WTC11 (cell line): ENCODE measurements around the gene UBAP2L. TPM values are rescaled to one million over a fixed set of nuclear protein-coding genes. Genes with fewer than 3 reads are reported as not detected.

ENCODE experiments used
- ATAC-seq: fragments of 200-7000 bp; cut with Tn5 transposase; 2 replicates; pipeline ENCODE4 v1.10.0; 2021; ENCODE audit warnings: mild to moderate bottlenecking, moderate library complexity
- CTCF ChIA-PET: fragments of 300-600 bp; sonication (Branson Sonifier 250); formaldehyde crosslinking; loops from one replicate; lab custom pipeline; 2021; ENCODE audit warnings: antibody characterized with exemption; lab: Charles Lee
- POLR2A ChIA-PET: fragments of 350-600 bp; sonication (Branson Sonifier 250); formaldehyde crosslinking; loops from one replicate; lab custom pipeline; 2021; ENCODE audit warnings: antibody characterized with exemption; lab: Charles Lee
- DNase-seq: peaks from one replicate; pipeline ENCODE4 v3.0.0; 2021; ENCODE audit warnings: low spot score
- H3K27ac Mint-ChIP-seq: 2 replicates; pipeline ENCODE4 v1.8.0; 2021; ENCODE audit warnings: mixed read lengths
- H3K27me3 Mint-ChIP-seq: 2 replicates; pipeline ENCODE4 v1.8.0; 2021; ENCODE audit warnings: low read depth, mild to moderate bottlenecking, moderate library complexity, mixed read lengths
- H3K36me3 Mint-ChIP-seq: 2 replicates; pipeline ENCODE4 v1.8.0; 2021; ENCODE audit warnings: mixed read lengths
- H3K4me1 Mint-ChIP-seq: 2 replicates; pipeline ENCODE4 v1.8.0; 2022; ENCODE audit warnings: mixed read lengths
- H3K4me3 Mint-ChIP-seq: 2 replicates; pipeline ENCODE4 v1.8.0; 2021; ENCODE audit warnings: mild to moderate bottlenecking, moderate library complexity, mixed read lengths
- H3K9me3 Mint-ChIP-seq: 2 replicates; pipeline ENCODE4 v1.8.0; 2021; ENCODE audit warnings: mixed read lengths
- EMX1 ChIP-seq: fragments of 250-450 bp; sonication (Bioruptor Pico); IDR thresholded peaks from 2 replicates; pipeline ENCODE4 v1.8.0; 2021; ENCODE audit warnings: mild to moderate bottlenecking
- FOXJ3 ChIP-seq: sonication (generic); formaldehyde crosslinking; IDR thresholded peaks from 2 replicates; pipeline ENCODE4 v1.9.0; 2021; ENCODE audit warnings: missing genetic modification reagents, mild to moderate bottlenecking, borderline replicate concordance
- FOXK1 ChIP-seq: sonication (generic); formaldehyde crosslinking; IDR thresholded peaks from 2 replicates; pipeline ENCODE4 v1.8.0; 2022; ENCODE audit warnings: mild to moderate bottlenecking, moderate library complexity, missing genetic modification reagents
- FOXP1 ChIP-seq: sonication (generic); formaldehyde crosslinking; IDR thresholded peaks from 2 replicates; pipeline ENCODE4 v1.8.0; 2022; ENCODE audit warnings: missing genetic modification reagents, mild to moderate bottlenecking, moderate library complexity, borderline replicate concordance
- GABPB1 ChIP-seq: sonication (generic); formaldehyde crosslinking; IDR thresholded peaks from 2 replicates; pipeline ENCODE4 v1.8.1; 2023; ENCODE audit warnings: mild to moderate bottlenecking, missing genetic modification reagents
- GTF2I ChIP-seq: fragments of 250-450 bp; sonication (Bioruptor Pico); conservative IDR thresholded peaks from 2 replicates; pipeline ENCODE4 v1.4.0; 2021; ENCODE audit warnings: mild to moderate bottlenecking
- HMGA2 ChIP-seq: fragments of 250-450 bp; sonication (Bioruptor Pico); IDR thresholded peaks from 2 replicates; pipeline ENCODE4 v1.4.0; 2021; ENCODE audit warnings: mild to moderate bottlenecking, moderate library complexity
- IRF2 ChIP-seq: sonication (generic); formaldehyde crosslinking; IDR thresholded peaks from 2 replicates; pipeline ENCODE4 v1.8.0; 2022; ENCODE audit warnings: low read depth, missing genetic modification reagents, borderline replicate concordance
- MYBL2 ChIP-seq: sonication (generic); formaldehyde crosslinking; IDR thresholded peaks from 2 replicates; pipeline ENCODE4 v1.8.1; 2023; ENCODE audit warnings: mild to moderate bottlenecking, moderate library complexity, missing genetic modification reagents
- NR3C1 ChIP-seq: sonication (generic); formaldehyde crosslinking; conservative IDR thresholded peaks from 2 replicates; pipeline ENCODE4 v1.8.1; 2023; ENCODE audit warnings: low read depth, mild to moderate bottlenecking, missing genetic modification reagents
- OVOL2 ChIP-seq: fragments of 250-450 bp; sonication (Bioruptor Pico); IDR thresholded peaks from 2 replicates; pipeline ENCODE4 v1.9.0; 2021; ENCODE audit warnings: mild to moderate bottlenecking, borderline replicate concordance
- SMAD4 ChIP-seq: sonication (generic); formaldehyde crosslinking; IDR thresholded peaks from 2 replicates; pipeline ENCODE4 v1.8.0; 2022; ENCODE audit warnings: mild to moderate bottlenecking, missing genetic modification reagents
- TCF7 ChIP-seq: sonication (generic); formaldehyde crosslinking; IDR thresholded peaks from 2 replicates; pipeline ENCODE4 v1.8.0; 2022; ENCODE audit warnings: mild to moderate bottlenecking, low read depth, missing genetic modification reagents, moderate library complexity
- TEAD4 ChIP-seq: sonication (generic); formaldehyde crosslinking; IDR thresholded peaks from 2 replicates; pipeline ENCODE4 v1.8.0; 2022; ENCODE audit warnings: mild to moderate bottlenecking, missing genetic modification reagents
- ZNF219 ChIP-seq: sonication (generic); formaldehyde crosslinking; IDR thresholded peaks from 2 replicates; pipeline ENCODE4 v1.8.0; 2023; ENCODE audit warnings: missing genetic modification reagents, mild to moderate bottlenecking, borderline replicate concordance
- ZNF232 ChIP-seq: sonication (generic); formaldehyde crosslinking; IDR thresholded peaks from 2 replicates; pipeline ENCODE4 v1.8.0; 2022; ENCODE audit warnings: mild to moderate bottlenecking, missing genetic modification reagents
- ZNF263 ChIP-seq: sonication (generic); formaldehyde crosslinking; IDR thresholded peaks from 2 replicates; pipeline ENCODE4 v1.8.1; 2022; ENCODE audit warnings: low read depth, mild to moderate bottlenecking, moderate library complexity, missing genetic modification reagents
- ZNF317 ChIP-seq: sonication (generic); formaldehyde crosslinking; IDR thresholded peaks from 2 replicates; pipeline ENCODE4 v1.8.1; 2023; ENCODE audit warnings: low read depth, mild to moderate bottlenecking, moderate library complexity, missing genetic modification reagents, borderline replicate concordance
- ZNF425 ChIP-seq: fragments of 250-450 bp; sonication (Bioruptor Pico); conservative IDR thresholded peaks from 2 replicates; pipeline ENCODE4 v1.9.0; 2021; ENCODE audit warnings: mild to moderate bottlenecking
- total RNA-seq: library from RNA; stranded (reverse); gene quantifications from 3 replicates; pipeline ENCODE4 v1.2.3, GENCODE V29; 2021
- TF ChIP-seq, protein P1 (sequence below): sonication (generic); formaldehyde crosslinking; IDR thresholded peaks from 2 replicates; pipeline ENCODE4 v1.8.1; 2022; ENCODE audit warnings: low read depth, missing genetic modification reagents, borderline replicate concordance
- TF ChIP-seq, protein P2 (sequence below): sonication (generic); formaldehyde crosslinking; IDR thresholded peaks from 2 replicates; pipeline ENCODE4 v1.8.1; 2023; ENCODE audit warnings: mild to moderate bottlenecking, missing genetic modification reagents, borderline replicate concordance
- TF ChIP-seq, protein P3 (sequence below): sonication (generic); formaldehyde crosslinking; conservative IDR thresholded peaks from 2 replicates; pipeline ENCODE4 v1.8.1; 2022; ENCODE audit warnings: mild to moderate bottlenecking, missing genetic modification reagents
- TF ChIP-seq, protein P4 (sequence below): fragments of 250-450 bp; sonication (Bioruptor Pico); IDR thresholded peaks from 2 replicates; pipeline ENCODE4 v1.9.0; 2021; ENCODE audit warnings: mild to moderate bottlenecking, borderline replicate concordance

The UBAP2L gene
- total RNA-seq, 1 experiment from 2014 or later: 205 TPM

DNA sequence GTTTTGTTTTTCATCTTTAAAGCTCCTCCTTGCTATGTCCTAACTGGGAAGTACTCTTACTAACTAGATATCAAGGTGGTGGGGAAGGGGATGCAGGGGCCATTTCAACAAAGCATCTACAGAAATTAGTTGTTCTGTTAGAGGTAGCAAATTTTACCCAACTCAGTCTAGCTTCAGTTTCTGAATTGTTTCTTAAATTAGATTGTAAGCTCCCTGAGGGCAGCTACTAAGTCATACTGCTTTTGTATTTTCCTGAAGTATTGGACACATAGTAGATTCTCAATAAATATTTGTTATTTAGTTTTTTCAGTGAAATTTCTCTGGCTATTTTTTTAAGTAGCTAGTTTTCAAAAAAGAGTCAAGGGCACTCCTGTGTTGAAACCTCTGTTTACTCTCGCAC lies 1.8 kb downstream of the UBAP2L start (continued):
- TF ChIP-seq FOXJ3 (CRISPR knock-in tag) (no peak), FOXP1 (no peak), NR3C1 (CRISPR knock-in tag) (no peak), EMX1 (CRISPR knock-in tag) (no peak), GTF2I (CRISPR knock-in tag) (no peak), ZNF219 (no peak), TCF7 (CRISPR knock-in tag) (no peak), ZNF317 (CRISPR knock-in tag) (no peak), OVOL2 (CRISPR knock-in tag) (no peak)
- TF ChIP-seq, protein P1, sequence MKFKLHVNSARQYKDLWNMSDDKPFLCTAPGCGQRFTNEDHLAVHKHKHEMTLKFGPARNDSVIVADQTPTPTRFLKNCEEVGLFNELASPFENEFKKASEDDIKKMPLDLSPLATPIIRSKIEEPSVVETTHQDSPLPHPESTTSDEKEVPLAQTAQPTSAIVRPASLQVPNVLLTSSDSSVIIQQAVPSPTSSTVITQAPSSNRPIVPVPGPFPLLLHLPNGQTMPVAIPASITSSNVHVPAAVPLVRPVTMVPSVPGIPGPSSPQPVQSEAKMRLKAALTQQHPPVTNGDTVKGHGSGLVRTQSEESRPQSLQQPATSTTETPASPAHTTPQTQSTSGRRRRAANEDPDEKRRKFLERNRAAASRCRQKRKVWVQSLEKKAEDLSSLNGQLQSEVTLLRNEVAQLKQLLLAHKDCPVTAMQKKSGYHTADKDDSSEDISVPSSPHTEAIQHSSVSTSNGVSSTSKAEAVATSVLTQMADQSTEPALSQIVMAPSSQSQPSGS (CRISPR knock-in tag): no peak
- TF ChIP-seq, protein P2, sequence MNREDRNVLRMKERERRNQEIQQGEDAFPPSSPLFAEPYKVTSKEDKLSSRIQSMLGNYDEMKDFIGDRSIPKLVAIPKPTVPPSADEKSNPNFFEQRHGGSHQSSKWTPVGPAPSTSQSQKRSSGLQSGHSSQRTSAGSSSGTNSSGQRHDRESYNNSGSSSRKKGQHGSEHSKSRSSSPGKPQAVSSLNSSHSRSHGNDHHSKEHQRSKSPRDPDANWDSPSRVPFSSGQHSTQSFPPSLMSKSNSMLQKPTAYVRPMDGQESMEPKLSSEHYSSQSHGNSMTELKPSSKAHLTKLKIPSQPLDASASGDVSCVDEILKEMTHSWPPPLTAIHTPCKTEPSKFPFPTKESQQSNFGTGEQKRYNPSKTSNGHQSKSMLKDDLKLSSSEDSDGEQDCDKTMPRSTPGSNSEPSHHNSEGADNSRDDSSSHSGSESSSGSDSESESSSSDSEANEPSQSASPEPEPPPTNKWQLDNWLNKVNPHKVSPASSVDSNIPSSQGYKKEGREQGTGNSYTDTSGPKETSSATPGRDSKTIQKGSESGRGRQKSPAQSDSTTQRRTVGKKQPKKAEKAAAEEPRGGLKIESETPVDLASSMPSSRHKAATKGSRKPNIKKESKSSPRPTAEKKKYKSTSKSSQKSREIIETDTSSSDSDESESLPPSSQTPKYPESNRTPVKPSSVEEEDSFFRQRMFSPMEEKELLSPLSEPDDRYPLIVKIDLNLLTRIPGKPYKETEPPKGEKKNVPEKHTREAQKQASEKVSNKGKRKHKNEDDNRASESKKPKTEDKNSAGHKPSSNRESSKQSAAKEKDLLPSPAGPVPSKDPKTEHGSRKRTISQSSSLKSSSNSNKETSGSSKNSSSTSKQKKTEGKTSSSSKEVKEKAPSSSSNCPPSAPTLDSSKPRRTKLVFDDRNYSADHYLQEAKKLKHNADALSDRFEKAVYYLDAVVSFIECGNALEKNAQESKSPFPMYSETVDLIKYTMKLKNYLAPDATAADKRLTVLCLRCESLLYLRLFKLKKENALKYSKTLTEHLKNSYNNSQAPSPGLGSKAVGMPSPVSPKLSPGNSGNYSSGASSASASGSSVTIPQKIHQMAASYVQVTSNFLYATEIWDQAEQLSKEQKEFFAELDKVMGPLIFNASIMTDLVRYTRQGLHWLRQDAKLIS: no peak
- TF ChIP-seq, protein P3, sequence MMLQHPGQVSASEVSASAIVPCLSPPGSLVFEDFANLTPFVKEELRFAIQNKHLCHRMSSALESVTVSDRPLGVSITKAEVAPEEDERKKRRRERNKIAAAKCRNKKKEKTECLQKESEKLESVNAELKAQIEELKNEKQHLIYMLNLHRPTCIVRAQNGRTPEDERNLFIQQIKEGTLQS (CRISPR knock-in tag): no peak

- no peaks in the 10 kb centered on the region for H3K9me3 Mint-ChIP-seq
- peaks cover 60% of the 10 kb centered on the region for H3K36me3 Mint-ChIP-seq
- peak overlapping the region; percentile 80 for H3K27ac Mint-ChIP-seq
- TF ChIP-seq, protein P4, sequence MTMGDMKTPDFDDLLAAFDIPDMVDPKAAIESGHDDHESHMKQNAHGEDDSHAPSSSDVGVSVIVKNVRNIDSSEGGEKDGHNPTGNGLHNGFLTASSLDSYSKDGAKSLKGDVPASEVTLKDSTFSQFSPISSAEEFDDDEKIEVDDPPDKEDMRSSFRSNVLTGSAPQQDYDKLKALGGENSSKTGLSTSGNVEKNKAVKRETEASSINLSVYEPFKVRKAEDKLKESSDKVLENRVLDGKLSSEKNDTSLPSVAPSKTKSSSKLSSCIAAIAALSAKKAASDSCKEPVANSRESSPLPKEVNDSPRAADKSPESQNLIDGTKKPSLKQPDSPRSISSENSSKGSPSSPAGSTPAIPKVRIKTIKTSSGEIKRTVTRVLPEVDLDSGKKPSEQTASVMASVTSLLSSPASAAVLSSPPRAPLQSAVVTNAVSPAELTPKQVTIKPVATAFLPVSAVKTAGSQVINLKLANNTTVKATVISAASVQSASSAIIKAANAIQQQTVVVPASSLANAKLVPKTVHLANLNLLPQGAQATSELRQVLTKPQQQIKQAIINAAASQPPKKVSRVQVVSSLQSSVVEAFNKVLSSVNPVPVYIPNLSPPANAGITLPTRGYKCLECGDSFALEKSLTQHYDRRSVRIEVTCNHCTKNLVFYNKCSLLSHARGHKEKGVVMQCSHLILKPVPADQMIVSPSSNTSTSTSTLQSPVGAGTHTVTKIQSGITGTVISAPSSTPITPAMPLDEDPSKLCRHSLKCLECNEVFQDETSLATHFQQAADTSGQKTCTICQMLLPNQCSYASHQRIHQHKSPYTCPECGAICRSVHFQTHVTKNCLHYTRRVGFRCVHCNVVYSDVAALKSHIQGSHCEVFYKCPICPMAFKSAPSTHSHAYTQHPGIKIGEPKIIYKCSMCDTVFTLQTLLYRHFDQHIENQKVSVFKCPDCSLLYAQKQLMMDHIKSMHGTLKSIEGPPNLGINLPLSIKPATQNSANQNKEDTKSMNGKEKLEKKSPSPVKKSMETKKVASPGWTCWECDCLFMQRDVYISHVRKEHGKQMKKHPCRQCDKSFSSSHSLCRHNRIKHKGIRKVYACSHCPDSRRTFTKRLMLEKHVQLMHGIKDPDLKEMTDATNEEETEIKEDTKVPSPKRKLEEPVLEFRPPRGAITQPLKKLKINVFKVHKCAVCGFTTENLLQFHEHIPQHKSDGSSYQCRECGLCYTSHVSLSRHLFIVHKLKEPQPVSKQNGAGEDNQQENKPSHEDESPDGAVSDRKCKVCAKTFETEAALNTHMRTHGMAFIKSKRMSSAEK (CRISPR knock-in tag): no peak
- no peak for TF ChIP-seq HMGA2 (CRISPR knock-in tag)
- TF ChIP-seq FOXJ3 (CRISPR knock-in tag): no peak
- TF ChIP-seq IRF2 (CRISPR knock-in tag): no peak
- TF ChIP-seq TEAD4 (CRISPR knock-in tag): no peak
- TF ChIP-seq ZNF425 (CRISPR knock-in tag): no peak
- TF ChIP-seq FOXK1 (CRISPR knock-in tag): no peak
- no peak for TF ChIP-seq MYBL2 (CRISPR knock-in tag)
- TF ChIP-seq, protein P1 (CRISPR knock-in tag): no peak
- no peak for TF ChIP-seq SMAD4
- TF ChIP-seq ZNF232 (CRISPR knock-in tag): no peak
- TF ChIP-seq ZNF263 (CRISPR knock-in tag): no peak
- TF ChIP-seq GABPB1: no peak
- peaks cover 42% of the 10 kb centered on the region for H3K4me1 Mint-ChIP-seq
- POLR2A ChIA-PET: no interaction called here
- peak overlapping the region; percentile 98 for H3K4me3 Mint-ChIP-seq
- CTCF ChIA-PET: interaction anchor here (1.1 kb wide), 1 partner anchor 112 kb away, joined by 3 read pairs; no protein-coding TSS in a partner anchor
- ATAC-seq (no peak), DNase-seq (no peak)
- no peaks in the 10 kb centered on the region for H3K27me3 Mint-ChIP-seq
Measured at GRCh38 chr1:154222918-154223317, 2.2 kb downstream of the UBAP2L start.
